ENCODE results near the gene ZCCHC14. TPM values are rescaled to one million over a fixed set of nuclear protein-coding genes. Genes with fewer than 3 reads are reported as not detected.

ZCCHC14 gene
- total RNA-seq, 1 donor from 2014 or later, result 11.0 TPM

DNA sequence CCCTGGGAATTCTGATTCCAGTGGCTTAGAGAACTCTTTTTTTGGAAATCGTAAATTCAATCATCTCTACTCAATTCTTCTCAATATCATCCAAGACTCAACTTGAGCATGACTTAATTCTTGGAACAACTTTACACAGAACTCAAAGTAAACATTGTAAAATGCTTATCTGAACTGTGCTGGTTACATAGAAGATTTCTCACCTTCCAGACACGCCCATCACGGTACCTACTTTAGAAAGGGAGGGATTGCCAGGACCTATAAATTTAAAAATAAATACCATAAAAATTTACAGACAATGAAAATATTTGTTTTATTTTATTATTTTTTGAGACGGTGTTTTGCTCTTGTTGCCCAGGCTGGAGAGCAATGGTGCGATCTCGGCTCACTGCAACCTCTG is 74.2 kb downstream of the ZCCHC14 start:
- no peaks in the 10 kb centered on the region for H3K9me3 Mint-ChIP-seq
- H3K4me1 Mint-ChIP-seq (ENCODE audit: low read depth), result no peaks in the 10 kb centered on the region
- no peak overlapping the region for H3K27ac Mint-ChIP-seq
- no peak overlapping the region for H3K4me3 Mint-ChIP-seq
- no peak for DNase-seq (ENCODE audit: low spot score)
- peaks cover 7% of the 10 kb centered on the region for H3K36me3 Mint-ChIP-seq (ENCODE audit: low read depth)
- intact Hi-C loops (cut with micrococcal nuclease), result no loop called here
- no peaks in the 10 kb centered on the region for H3K27me3 Mint-ChIP-seq (ENCODE audit: insufficient read depth)

DNA sequence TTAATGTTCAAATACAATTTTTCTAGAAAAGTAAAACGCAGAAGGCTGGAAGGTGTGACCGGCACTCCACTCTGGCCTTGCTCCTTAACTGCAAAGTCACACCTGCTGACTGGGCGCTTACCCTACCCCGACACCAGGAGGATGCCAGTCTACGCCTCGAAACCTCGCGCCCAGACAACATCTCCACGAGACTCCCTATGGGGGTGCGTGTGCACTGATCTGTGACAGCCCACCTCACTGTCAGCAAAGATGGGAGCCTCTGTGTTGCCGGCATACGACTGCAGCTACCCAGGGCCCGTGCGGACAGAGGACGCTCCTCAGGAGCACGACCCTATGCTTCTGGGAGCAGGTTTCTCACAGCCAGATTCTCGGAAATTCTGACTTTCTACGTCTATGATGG is 74.6 kb downstream of the ZCCHC14 start:
- no peak overlapping the region for H3K27ac Mint-ChIP-seq
- DNase-seq (ENCODE audit: low spot score), result no peak
- H3K4me3 Mint-ChIP-seq, result no peak overlapping the region
- intact Hi-C loops (cut with micrococcal nuclease), result no loop called here
- no peaks in the 10 kb centered on the region for H3K4me1 Mint-ChIP-seq (ENCODE audit: low read depth)
- H3K9me3 Mint-ChIP-seq, result no peaks in the 10 kb centered on the region
- no peaks in the 10 kb centered on the region for H3K27me3 Mint-ChIP-seq (ENCODE audit: insufficient read depth)
- H3K36me3 Mint-ChIP-seq (ENCODE audit: low read depth), result peaks cover 7% of the 10 kb centered on the region

DNA sequence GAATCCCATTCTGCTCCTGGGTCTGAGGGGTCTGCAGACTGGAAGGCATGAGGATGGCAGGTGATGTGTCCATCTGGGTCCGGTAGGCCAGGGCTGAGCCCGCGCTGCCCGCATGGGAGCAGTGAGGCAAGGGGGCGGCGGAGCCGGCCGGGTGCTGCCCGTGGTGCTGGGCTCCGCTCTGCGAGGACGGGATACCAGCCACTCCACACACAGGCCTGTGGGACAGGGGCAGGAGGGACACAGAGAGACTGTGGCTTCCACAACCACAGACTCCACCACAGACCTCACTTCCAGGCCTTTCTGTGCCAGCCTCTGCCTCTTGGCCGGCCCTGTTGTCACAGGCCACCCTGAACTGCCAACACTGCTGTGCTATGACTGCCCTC is 75.3 kb downstream of the ZCCHC14 start:
- no peak for DNase-seq (ENCODE audit: low spot score)
- intact Hi-C loops (cut with micrococcal nuclease), result no loop called here
- Mint-ChIP-seq H3K36me3 (ENCODE audit: low read depth) (peaks cover 5% of the 10 kb centered on the region), H3K4me1 (ENCODE audit: low read depth) (no peaks in the 10 kb centered on the region), H3K27ac (no peak overlapping the region), H3K9me3 (no peaks in the 10 kb centered on the region), H3K4me3 (no peak overlapping the region), H3K27me3 (ENCODE audit: insufficient read depth) (no peaks in the 10 kb centered on the region)

DNA sequence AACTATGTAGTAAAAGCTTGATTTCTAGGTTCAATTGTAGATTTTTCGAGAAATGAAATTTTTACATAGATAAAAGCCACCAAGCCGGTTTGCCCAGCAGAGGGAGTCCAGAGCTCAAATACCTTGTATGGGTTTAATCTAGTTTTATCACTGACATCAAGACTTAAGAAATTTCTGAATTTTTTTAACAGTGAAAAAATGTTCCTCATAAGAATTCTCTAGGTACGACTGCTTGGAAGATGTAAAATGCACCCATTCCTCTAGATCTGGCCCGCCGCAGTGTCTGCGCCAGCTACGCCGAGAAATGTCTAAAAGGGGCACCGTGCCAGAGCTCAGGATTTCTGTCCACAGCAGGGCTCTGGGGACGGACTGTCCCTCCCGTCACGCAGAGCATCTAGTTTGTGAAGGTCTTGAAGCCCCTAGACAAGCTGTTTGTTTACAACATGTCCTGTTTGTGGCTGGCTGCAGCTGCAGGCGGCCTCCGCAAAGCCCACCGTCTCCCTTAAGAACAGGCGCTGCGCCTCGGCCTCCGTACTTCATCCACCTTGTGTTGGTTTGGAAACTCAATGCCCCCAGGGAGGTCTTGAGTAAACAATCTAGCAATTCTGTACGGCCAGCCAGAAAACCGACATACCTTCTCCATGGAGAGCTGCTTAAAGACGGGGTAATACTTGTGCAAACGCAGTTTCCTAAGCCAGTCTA is 75.8 kb downstream of the ZCCHC14 start:
- Mint-ChIP-seq H3K36me3 (ENCODE audit: low read depth) (peaks cover 3% of the 10 kb centered on the region), H3K27ac (no peak overlapping the region), H3K4me3 (no peak overlapping the region), H3K4me1 (ENCODE audit: low read depth) (no peaks in the 10 kb centered on the region), H3K27me3 (ENCODE audit: insufficient read depth) (no peaks in the 10 kb centered on the region), H3K9me3 (no peaks in the 10 kb centered on the region)
- DNase-seq (ENCODE audit: low spot score), result no peak
- intact Hi-C loops (cut with micrococcal nuclease), result no loop called here

DNA sequence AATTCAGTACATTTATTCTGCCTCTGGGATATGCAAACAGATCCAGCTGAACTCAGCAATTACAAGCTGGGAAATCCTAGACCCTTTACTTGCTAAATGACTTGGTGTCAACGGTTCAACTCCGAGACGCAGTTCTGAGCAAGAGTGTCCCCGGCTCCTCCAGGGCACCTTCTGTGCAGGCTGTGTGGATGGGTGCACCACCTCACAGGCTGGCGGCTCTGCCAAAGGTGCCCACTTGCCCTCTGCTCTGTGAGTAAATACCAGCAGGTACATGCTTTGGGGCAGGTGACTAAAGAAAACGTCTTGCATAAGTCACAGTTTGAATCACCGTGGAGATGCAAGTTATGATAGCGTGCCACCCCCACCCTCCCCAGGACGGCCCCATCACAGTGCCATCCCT is 77.4 kb downstream of the ZCCHC14 start:
- intact Hi-C loops (cut with micrococcal nuclease), result no loop called here
- no peaks in the 10 kb centered on the region for H3K27me3 Mint-ChIP-seq (ENCODE audit: insufficient read depth)
- H3K9me3 Mint-ChIP-seq, result no peaks in the 10 kb centered on the region

DNA sequence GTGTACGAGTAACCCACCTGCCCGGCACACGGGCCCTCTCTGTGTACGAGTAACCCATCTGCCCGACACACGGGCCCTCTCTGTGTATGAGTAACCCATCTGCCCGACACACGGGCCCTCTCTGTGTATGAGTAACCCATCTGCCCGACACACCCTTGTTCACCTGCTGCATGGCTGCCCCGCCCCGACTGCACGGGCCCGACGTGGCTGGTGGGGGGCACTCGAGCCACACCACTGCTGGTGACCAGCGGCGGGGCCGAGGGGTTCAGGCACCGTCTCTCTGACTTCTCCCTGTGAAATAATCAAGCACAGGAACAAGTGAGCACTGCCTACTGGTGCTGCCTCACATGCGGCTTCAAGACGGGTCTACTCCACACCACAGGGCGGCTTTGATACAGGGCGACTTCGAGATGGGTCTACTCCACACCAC is 78.6 kb downstream of the ZCCHC14 start:
- intact Hi-C loops (cut with micrococcal nuclease), result no loop called here
- no peaks in the 10 kb centered on the region for H3K9me3 Mint-ChIP-seq

More for the DNA sequence above, 77.4 kb downstream of the ZCCHC14 start:
- Mint-ChIP-seq H3K27ac (no peak overlapping the region), H3K4me1 (ENCODE audit: low read depth) (no peaks in the 10 kb centered on the region), H3K4me3 (no peak overlapping the region), H3K36me3 (ENCODE audit: low read depth) (no peaks in the 10 kb centered on the region)
- no peak for DNase-seq (ENCODE audit: low spot score)

DNA sequence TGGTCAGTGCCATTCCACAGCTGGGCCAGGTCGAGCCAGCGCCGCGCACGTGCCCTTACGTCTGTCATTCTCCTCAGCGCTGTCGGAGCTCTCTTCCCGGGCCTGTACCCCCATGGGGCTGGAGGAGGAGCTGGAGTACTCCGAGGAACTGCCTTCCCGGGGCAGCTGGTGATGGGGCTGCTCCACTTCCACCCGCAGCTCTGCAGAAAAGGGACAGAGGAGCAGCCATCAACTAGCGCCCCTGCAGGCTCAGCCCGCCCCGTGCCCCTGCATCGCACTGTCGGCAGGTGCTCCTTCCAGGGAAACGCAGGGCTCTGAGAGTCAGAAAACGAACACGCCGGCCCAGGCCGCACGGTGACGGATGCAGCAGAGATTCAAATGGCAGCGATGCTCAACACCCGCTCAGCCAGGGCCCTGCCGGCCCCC is 79.8 kb downstream of the ZCCHC14 start:
- no peaks in the 10 kb centered on the region for H3K4me1 Mint-ChIP-seq (ENCODE audit: low read depth)
- peaks cover 1% of the 10 kb centered on the region for H3K36me3 Mint-ChIP-seq (ENCODE audit: low read depth)
- intact Hi-C loops (cut with micrococcal nuclease), result no loop called here
- H3K9me3 Mint-ChIP-seq, result no peaks in the 10 kb centered on the region
- no peak overlapping the region for H3K4me3 Mint-ChIP-seq
- no peak overlapping the region for H3K27ac Mint-ChIP-seq
- no peaks in the 10 kb centered on the region for H3K27me3 Mint-ChIP-seq (ENCODE audit: insufficient read depth)
- DNase-seq (ENCODE audit: low spot score), result no peak

More for the DNA sequence above, 78.6 kb downstream of the ZCCHC14 start:
- H3K4me1 Mint-ChIP-seq (ENCODE audit: low read depth), result no peaks in the 10 kb centered on the region
- H3K27me3 Mint-ChIP-seq (ENCODE audit: insufficient read depth), result no peaks in the 10 kb centered on the region
- no peaks in the 10 kb centered on the region for H3K36me3 Mint-ChIP-seq (ENCODE audit: low read depth)
- H3K27ac Mint-ChIP-seq, result no peak overlapping the region
- H3K4me3 Mint-ChIP-seq, result no peak overlapping the region
- DNase-seq (ENCODE audit: low spot score), result no peak

DNA sequence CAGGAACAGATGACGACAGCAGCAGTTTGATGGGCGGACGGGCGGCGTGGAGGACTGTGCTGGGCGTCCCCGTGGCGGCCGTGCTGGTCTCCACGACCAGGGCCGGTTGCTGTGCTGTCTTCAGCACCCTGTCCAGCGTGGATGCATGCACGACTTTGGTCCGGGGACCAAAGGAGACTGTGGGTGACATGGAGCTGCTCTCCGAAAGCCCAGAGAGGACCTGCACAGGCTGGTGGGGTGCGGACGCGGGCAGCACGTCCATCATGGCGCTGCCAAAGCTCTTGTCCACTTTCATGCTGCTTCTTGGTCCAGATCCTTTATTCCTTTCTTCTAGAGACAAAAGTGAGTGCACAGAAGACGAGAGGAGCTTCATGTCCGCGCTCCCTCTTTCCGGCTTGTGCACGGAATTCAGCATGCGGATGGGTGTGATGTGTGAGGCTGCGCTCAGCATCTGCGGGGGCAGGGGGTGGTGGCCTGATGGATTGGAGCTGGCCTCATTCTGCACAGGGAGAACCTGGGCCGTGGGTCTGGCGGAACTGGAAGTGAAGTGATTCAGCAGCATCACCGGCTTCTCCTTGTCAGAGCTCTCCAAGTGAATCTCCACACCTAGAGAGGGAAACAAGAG is 80.3 kb downstream of the ZCCHC14 start:
- Mint-ChIP-seq H3K27ac (no peak overlapping the region), H3K4me1 (ENCODE audit: low read depth) (no peaks in the 10 kb centered on the region), H3K9me3 (no peaks in the 10 kb centered on the region), H3K27me3 (ENCODE audit: insufficient read depth) (no peaks in the 10 kb centered on the region), H3K4me3 (no peak overlapping the region), H3K36me3 (ENCODE audit: low read depth) (peaks cover 1% of the 10 kb centered on the region)
- no peak for DNase-seq (ENCODE audit: low spot score)
- intact Hi-C loops (cut with micrococcal nuclease), result no loop called here

DNA sequence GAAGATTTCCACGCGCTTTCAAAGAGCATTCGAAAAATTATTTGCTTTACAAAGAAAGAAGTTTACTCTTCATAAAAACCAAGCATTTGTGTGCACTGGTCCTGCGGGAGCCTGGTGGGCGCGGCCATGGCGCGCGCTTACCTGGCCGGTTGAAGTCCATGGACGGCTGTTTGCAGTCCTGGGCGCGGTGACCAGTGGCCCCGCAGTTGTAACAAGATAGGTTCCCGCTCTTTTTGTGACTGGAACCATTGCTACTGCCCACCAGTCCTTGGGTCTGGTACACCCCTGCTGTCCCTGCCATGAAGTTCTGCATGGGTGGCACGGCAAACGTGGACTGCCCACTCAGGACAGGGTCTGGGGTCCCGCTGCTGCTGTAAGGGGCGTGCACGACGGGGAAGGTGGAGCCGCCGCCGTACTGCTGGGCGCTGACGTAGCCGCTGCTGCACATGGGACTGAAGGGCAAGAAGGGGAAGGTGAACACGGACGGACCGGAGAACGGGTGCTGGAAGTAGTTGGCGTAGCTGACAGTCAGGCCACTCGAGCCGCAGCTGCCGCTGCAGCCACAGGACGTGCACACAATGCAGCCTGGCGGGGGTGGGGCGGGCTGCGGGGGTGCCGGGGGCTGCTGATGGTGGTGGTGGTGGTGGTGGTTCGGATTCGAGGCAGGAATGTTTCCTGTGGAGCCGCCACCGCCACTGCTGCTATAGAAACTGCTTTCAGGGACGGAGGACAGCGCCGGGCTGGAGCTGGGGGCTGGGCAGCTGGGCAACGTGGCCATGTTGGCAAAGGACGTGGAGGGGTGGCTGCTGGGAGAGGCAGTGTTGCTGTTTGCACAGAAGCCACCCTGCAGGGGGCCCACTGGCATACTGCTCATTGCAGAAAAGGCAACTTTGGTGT is 81.2 kb downstream of the ZCCHC14 start:
- DNase-seq (ENCODE audit: low spot score), result no peak
- H3K9me3 Mint-ChIP-seq, result no peaks in the 10 kb centered on the region
- no peak overlapping the region for H3K27ac Mint-ChIP-seq
- intact Hi-C loops (cut with micrococcal nuclease), result no loop called here
- no peaks in the 10 kb centered on the region for H3K4me1 Mint-ChIP-seq (ENCODE audit: low read depth)
- H3K4me3 Mint-ChIP-seq, result no peak overlapping the region
- peaks cover 3% of the 10 kb centered on the region for H3K36me3 Mint-ChIP-seq (ENCODE audit: low read depth)
- no peaks in the 10 kb centered on the region for H3K27me3 Mint-ChIP-seq (ENCODE audit: insufficient read depth)

DNA sequence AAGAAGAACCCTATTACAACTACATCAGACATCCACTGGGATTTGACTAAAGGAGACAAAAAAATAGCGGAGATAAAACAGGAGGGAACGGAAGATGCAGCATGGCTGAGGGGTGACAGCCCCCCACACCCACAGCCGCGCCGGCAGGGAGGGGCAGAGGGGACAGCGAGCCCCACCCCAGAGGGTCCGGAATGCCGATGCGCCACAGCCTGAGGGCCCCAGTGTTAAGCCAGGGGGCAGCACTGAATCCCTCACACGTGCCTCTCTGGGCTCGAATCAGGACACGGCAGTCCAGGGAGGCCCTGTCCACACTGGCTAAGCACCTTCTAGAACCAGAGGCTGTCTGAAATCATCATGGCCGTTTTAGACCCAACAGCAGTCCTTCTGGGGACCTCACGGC is 81.9 kb downstream of the ZCCHC14 start:
- intact Hi-C loops (cut with micrococcal nuclease), result no loop called here
- Mint-ChIP-seq H3K9me3 (no peaks in the 10 kb centered on the region), H3K36me3 (ENCODE audit: low read depth) (peaks cover 5% of the 10 kb centered on the region), H3K27ac (no peak overlapping the region), H3K27me3 (ENCODE audit: insufficient read depth) (no peaks in the 10 kb centered on the region), H3K4me3 (no peak overlapping the region), H3K4me1 (ENCODE audit: low read depth) (no peaks in the 10 kb centered on the region)
- no peak for DNase-seq (ENCODE audit: low spot score)

DNA sequence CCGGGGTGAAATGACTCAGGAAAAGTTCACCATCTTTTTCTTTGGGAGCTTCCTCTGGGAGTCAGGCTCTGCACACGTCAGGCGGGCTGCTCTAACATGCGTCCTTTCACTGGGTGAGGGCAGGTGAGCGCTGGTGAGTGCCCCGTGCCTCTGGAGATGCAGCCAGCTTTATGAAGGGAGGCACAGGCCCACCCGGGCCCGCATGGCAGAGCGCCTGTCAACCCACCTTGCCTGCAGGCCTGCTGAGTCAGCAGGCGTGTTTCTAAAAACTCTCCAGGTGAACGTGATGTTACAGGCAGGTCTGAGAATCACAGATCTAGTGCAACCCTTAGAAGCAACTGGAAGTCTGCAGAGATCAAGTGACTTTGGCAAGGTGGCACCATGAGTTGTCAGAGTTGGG is 82.3 kb downstream of the ZCCHC14 start:
- Mint-ChIP-seq H3K27ac (no peak overlapping the region), H3K4me3 (no peak overlapping the region)

DNA sequence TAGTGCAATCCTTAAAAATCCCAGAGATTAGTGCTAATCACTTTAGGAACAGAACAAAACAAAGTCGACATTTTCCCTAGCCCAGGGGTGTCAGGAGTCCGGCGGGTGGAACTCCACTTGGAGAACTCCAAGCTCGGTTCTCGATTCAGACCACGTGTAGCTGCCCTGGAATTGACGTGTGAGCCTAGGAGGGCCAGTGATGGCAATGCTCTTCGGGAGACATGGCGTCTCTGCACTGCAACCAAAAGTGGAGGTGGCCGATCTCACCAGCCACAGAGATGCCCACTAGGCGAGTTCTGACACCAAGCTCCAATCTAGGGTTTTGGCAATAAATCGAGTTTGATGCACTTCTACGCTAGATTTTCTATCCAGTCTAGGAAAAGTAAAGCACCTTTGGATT is 83.0 kb downstream of the ZCCHC14 start:
- H3K4me1 Mint-ChIP-seq (ENCODE audit: low read depth), result no peaks in the 10 kb centered on the region
- no peaks in the 10 kb centered on the region for H3K27me3 Mint-ChIP-seq (ENCODE audit: insufficient read depth)
- no peak for DNase-seq (ENCODE audit: low spot score)
- H3K27ac Mint-ChIP-seq, result no peak overlapping the region
- no peak overlapping the region for H3K4me3 Mint-ChIP-seq
- H3K36me3 Mint-ChIP-seq (ENCODE audit: low read depth), result peaks cover 11% of the 10 kb centered on the region
- intact Hi-C loops (cut with micrococcal nuclease), result no loop called here
- H3K9me3 Mint-ChIP-seq, result no peaks in the 10 kb centered on the region

More for the DNA sequence above, 82.3 kb downstream of the ZCCHC14 start:
- H3K36me3 Mint-ChIP-seq (ENCODE audit: low read depth), result peaks cover 7% of the 10 kb centered on the region
- intact Hi-C loops (cut with micrococcal nuclease), result no loop called here
- no peaks in the 10 kb centered on the region for H3K9me3 Mint-ChIP-seq
- no peaks in the 10 kb centered on the region for H3K27me3 Mint-ChIP-seq (ENCODE audit: insufficient read depth)
- DNase-seq (ENCODE audit: low spot score), result no peak
- H3K4me1 Mint-ChIP-seq (ENCODE audit: low read depth), result no peaks in the 10 kb centered on the region

DNA sequence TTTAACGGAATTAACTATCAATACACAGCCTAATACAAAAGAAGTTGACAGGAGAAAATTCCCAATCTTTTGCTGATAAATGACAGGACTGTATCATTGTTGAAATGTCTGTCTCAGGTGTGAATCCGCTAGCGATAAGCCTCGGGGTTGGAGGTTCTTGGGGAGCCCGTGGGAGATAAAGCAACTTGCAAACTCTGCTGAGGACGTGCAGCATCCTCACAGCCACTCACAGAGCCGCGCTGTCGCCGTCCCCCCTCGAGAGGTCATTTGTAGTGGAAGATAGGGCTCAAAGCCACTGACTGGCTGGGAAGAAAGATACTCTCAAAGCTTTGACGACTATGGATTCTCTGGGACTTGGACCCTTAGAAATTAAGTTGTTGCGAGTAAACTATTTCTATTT is 83.7 kb downstream of the ZCCHC14 start:
- no peak for DNase-seq (ENCODE audit: low spot score)
- Mint-ChIP-seq H3K27ac (no peak overlapping the region), H3K9me3 (no peaks in the 10 kb centered on the region), H3K27me3 (ENCODE audit: insufficient read depth) (no peaks in the 10 kb centered on the region), H3K36me3 (ENCODE audit: low read depth) (peaks cover 11% of the 10 kb centered on the region), H3K4me1 (ENCODE audit: low read depth) (no peaks in the 10 kb centered on the region), H3K4me3 (no peak overlapping the region)
- intact Hi-C loops (cut with micrococcal nuclease), result no loop called here

All from activated T-helper 1 cell treated with anti-CD3 and anti-CD28 coated beads, Interleukin-12 subunit alpha, Interleukin-12 subunit beta, Interleukin-2, Interleukin-4 antibody, amounts not matched to agents 30 ng/mL and 10 ng/mL and 1 ng/mL, durations not matched to agents 14 hours and 24 hours and 36 hours (primary cell).